Pons (tissue), 1 donor: ENCODE data around the gene RPLP1.

ENCODE experiments used
- DNase-seq: peaks from one replicate; pipeline ENCODE4 v3.0.0-alpha.2; 2016; ENCODE audit warnings: low spot score

RPLP1 gene

GRCh38 chr15:69498282-69498681 is 45.7 kb downstream of the RPLP1 start:
- no peak for DNase-seq

GRCh38 chr15:69498987-69499386 is 46.4 kb downstream of the RPLP1 start:
- DNase-seq = no peak

- peak; percentile 40 for DNase-seq
Measured at GRCh38 chr15:69499521-69500211, 47.0 kb downstream of the RPLP1 start.

- no peak for DNase-seq
Measured at GRCh38 chr15:69500339-69500738, 47.7 kb downstream of the RPLP1 start.

- DNase-seq = no peak
Measured at GRCh38 chr15:69501456-69501855, 48.8 kb downstream of the RPLP1 start.

GRCh38 chr15:69502470-69503045 is 49.9 kb downstream of the RPLP1 start:
- no peak for DNase-seq

GRCh38 chr15:69504352-69505040 is 51.9 kb downstream of the RPLP1 start:
- peak; percentile 58 for DNase-seq
